ENCODE measurements around the gene AK6. TPM values are rescaled to one million over a fixed set of nuclear protein-coding genes. Genes with fewer than 3 reads are reported as not detected.
A peak's percentile ranks its signal among the peaks of the same experiment; 100 is the strongest.

The AK6 gene
- total and polyA plus RNA-seq, 10 of the 15 experiments (the other 5 are each of a cell fraction or from before 2014, with no cell fraction given) = 45.2 to 446 (median 86.6) TPM

- TF ChIP-seq ZNF687 (IDR thresholded peaks at IDR 0.05) = no peak
- no peak for TF ChIP-seq BRCA1 (IDR thresholded peaks at IDR 0.05; ENCODE audit: low read depth, low read length)
- TF ChIP-seq ATF7 (IDR thresholded peaks at IDR 0.05; ENCODE audit: low read depth) = peak; percentile 91
- TF ChIP-seq PBX3 (IDR thresholded peaks at IDR 0.05; ENCODE audit: insufficient replicate concordance, low read depth, low read length) = no peak
- 0 out of 2 replicates have a peak, but pooled peaks have one; percentile 31 for TF ChIP-seq POLR2A (IDR thresholded peaks at IDR 0.05; ENCODE audit: low read depth, low read length)
- TF ChIP-seq CUX1 (IDR thresholded peaks at IDR 0.05; ENCODE audit: insufficient replicate concordance, low read depth, low read length) = no peak
- TF ChIP-seq CBFB (IDR thresholded peaks at IDR 0.05; ENCODE audit: low read depth) = no peak
- TF ChIP-seq SKIL (IDR thresholded peaks at IDR 0.05; ENCODE audit: low read depth, poor library complexity, severe bottlenecking) = no peak
- no peak for TF ChIP-seq ESRRA (IDR thresholded peaks at IDR 0.05; ENCODE audit: low read length)
- no peak for TF ChIP-seq PAX5 (IDR thresholded peaks at IDR 0.05; ENCODE audit: borderline replicate concordance, low read depth, low read length)
- TF ChIP-seq ZNF24 (IDR thresholded peaks at IDR 0.05) = peak; percentile 56; the same call in 1 of the 2 replicates
- no peak for TF ChIP-seq KAT2A (conservative IDR thresholded peaks at IDR 0.05; ENCODE audit: control insufficient read depth, low read depth, low read length)
- no peak; the same call in 1 of the 2 replicates for TF ChIP-seq ZBED1 (IDR thresholded peaks at IDR 0.05; ENCODE audit: borderline replicate concordance)
- TF ChIP-seq PKNOX1 (IDR thresholded peaks at IDR 0.05) = no peak
- TF ChIP-seq ASH2L (IDR thresholded peaks at IDR 0.05; ENCODE audit: borderline replicate concordance, low read depth) = peak; percentile 28; the same call in 1 of the 2 replicates
- TF ChIP-seq RFX5 (IDR thresholded peaks at IDR 0.05; ENCODE audit: low read depth, low read length) = no peak
- no peak for TF ChIP-seq TARDBP (IDR thresholded peaks at IDR 0.05; ENCODE audit: borderline replicate concordance)
Observed at GRCh38 chr5:69374911-69375446, 5.7 kb upstream of the AK6 start (continued).

All from GM12878 (cell line).